Ramos (cell line): ENCODE results near the gene BUD13.
"Not testable (repeated sequence)": the region's sequence is repeated elsewhere in the genome, so short reads cannot be mapped to it uniquely, and the experiment has no call there.

Experiments
- in situ Hi-C: fragments of 300-500 bp; cut with MboI; formaldehyde crosslinking; loops from one replicate; pipeline ENCODE4 v1.14.3; 2022; ENCODE audit warnings: low sequenced_read_pairs; ENCODE audit not compliant: unreplicated experiment

The BUD13 gene

GRCh38 chr11:116771935-116772334 is 852 bp downstream of the BUD13 start:
- in situ Hi-C loops = no loop called here

DNA sequence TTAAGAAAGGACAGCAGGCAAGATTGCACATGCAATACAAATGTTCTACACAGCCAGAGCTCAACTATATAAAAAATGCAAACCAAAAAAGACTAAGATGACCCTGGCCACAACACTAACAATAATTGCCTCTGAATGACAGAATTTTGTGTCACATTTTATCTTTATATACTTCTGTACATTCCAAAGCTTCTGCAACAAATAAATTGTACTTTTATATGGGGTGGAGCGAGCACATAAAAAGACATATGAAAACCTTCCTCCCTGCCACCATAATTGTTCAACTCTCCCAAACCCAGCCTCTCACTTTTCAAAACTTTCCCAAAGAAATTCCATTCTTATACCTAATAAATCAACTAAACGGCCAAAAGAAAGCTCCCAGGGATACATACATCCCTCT is 10.7 kb downstream of the BUD13 start:
- in situ Hi-C loops = no loop called here

DNA sequence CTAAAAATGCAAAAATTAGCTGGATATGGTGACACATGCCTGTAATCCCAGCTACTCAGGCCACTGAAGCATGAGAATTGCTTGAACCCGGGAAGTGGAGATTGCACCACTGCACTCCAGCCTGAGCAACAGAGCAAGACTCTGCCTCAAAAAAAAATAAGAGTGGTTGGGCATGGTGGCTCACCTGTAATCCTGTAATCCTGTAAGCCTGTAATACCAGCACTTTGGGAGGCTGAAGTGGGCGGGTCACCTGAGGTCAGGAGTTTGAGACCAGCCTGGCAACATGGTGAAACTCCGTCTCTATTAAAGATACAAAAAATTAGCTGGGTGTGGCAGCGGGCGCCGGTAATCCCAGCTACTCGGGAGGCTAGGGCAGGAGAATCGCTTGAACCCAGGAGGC is 16.7 kb downstream of the BUD13 start:
- in situ Hi-C loops = not testable (repeated sequence)

DNA sequence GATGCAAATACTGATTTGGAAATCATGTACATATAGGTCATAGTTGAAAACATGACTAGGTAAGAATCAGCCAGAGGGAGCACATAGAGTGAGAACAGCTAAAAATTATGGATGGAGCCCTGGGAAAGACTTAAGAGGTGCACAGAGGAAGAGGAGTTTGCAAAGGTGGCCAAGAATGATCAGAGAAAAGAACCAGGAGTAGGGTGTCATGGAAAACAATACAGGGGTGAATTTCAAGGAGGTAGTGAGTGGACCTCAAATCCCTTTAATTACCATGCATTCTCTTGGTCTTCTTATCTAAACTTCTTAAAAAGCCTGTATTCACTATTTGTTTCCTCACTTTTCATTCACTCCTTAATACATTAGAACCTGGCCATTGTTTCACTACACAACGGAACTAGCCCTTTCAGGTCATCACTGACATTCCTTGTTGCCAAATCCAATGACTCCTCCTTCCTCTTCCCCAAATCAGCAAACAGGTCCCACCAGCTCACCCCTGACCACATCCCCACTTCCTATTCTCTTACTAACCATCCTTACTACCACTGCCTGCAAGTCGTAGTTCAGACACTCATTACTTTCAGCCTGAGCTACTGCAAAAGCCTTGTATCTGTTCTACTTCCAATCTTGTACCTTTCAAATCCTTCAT is 22.6 kb downstream of the BUD13 start:
- in situ Hi-C loops = no loop called here

DNA sequence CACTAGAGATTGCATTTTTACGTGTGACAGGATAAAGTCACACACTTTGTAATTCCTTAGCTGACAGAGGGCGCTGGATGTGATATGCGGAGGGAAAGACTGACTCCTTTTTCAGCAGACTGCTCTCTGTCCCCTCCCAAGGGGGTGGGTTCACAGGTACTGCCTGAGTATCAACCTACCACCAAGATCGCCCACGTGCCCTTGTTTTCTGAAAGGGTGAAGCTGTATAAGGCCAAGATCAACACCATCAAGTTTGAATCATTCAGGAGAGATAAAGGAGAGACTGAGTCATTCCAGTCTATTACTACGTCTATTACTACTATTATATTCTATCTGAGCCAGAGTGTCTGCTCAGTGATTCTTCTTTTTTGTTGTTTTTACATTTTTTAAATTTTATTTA is 30.7 kb downstream of the BUD13 start:
- in situ Hi-C loops = no loop called here

GRCh38 chr11:116740741-116741140 is 32.0 kb downstream of the BUD13 start:
- in situ Hi-C loops = no loop called here

GRCh38 chr11:116738975-116739374 is 33.8 kb downstream of the BUD13 start:
- in situ Hi-C loops = no loop called here

GRCh38 chr11:116736763-116737162 is 36.0 kb downstream of the BUD13 start:
- in situ Hi-C loops = no loop called here

DNA sequence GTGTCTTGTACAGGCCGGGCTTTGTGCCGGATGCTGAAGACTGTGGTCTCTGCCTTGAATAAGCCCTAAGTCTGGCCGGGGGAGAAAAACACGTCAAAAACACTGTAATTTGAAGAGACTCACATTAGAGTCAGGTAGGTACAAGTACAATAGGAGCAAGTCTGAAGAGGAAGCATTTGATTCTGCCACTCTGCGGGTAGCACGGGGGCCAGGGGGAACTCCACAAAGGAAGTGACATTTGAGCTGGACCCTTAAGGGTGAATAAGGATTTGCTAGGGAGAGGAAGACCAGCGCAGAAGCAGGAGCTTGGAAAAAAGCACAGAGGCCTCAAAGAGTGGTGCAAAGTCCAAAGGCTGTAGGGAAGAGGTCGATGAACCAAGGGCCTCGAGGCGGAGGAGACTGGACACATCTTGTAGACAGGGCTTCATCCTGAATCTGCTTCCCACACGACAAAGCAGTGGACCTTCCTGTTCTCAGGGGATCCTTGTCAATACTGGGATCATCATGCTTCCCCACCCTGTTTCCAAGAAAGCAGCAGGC is 38.7 kb downstream of the BUD13 start:
- in situ Hi-C loops = no loop called here

GRCh38 chr11:116733043-116733755 is 39.6 kb downstream of the BUD13 start:
- in situ Hi-C loops = no loop called here

DNA sequence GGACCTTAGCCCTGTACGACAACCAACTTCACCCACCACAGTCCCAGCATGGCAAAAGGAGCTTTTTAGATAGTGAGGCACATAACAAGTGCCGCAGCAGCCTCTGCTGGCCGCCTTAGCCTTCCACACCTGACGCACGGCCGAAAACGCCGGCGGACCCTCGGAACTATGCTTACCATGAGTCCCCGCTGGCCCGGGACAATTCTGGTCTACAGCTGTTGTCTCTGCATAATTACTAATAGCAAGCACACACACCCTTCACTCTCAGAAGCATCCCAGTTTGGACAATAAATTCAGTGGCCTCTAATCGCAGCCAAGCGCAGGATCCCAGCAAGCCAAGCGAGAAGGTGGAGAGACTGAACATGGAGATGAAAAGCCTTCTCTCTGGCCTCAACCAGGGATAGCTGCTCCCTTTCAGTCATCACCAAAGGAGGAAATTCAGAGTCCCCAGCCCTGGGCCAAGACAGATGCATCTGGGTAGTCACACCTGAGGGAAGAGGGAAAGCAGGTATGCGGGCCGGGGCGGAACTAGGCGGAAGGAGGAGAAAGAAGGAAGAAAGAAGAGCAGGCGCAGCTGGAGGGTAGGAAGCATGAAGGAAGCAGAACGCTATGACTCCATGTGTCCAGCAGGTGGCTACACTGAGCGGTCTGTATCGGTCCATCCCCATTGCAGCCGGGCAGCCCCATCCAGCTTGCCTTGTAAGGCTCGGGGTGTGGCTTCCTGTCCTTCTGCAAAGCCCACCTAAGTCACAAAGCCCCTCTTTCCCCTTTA is 40.3 kb downstream of the BUD13 start:
- in situ Hi-C loops = no loop called here

DNA sequence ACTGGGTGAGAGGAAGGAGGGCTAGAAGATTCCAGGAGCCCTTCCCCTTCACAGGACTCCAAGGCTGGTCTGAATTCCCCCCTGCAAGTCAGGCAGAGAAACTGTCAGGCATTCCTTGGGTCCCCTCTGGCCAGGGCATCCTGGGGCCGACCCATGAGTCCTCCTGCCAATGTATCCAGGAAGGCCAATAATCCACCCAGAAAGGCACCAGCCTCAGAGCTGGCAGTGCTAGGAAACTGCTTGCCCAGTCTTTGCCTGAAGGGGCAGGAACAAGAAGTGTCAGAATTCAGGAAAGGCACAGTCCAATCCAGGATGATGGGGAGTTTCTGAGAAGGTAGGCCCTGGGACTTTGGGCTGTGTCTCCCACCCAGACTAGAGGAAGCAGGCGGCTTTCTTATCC is 41.0 kb downstream of the BUD13 start:
- in situ Hi-C loops = no loop called here

DNA sequence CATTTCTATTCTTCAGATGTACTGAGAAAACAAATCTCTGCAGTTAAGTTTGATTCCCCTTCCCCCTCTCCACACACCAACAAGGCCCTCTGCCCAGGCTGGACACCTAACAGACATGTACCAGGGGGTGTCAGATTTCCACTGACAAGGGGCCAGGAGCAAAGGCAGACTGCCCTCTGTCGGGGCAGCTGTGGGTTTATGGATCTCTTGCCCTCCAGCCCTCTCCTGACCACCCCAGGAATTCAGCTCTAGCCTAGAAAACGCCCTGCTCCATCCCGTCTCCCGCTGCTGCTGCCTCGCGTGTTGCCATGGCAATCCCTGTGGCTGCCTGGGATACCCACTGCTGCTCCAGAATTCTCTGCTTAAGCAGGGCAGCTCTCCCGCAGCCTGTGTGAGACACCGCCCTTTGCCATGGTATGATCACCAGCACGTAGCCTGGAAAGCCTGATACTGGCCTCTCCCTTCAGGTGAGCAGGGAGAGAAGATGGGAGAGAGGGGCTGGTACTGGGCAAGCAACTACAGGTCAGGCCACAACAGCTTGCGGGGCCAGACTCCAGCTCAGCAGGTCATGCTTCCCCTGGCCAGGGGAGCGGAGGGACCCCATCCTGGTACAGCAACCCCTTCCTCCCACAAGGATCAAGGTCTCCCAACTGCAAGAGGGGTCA is 41.6 kb downstream of the BUD13 start:
- in situ Hi-C loops = no loop called here

DNA sequence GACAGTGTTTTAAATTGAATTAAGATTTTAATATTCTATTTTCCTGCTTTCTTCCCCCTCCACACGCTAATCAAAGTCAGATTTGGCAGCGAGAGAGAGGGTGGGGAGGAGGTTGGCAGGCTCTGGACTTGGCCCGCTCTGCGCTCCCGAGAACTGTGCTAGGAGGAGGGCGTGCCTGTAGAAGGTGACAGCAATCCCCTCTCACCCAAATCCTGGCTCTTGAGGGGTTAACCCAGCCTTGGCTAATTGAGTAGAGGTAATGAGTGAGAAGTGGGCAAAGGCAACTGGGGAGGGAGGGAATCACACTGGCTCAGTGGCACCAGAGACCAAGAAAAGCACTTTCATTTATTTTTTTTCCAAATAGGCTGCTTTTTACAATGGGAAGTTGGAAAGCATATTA is 42.2 kb downstream of the BUD13 start:
- in situ Hi-C loops = no loop called here

- in situ Hi-C loops = no loop called here
Observed at GRCh38 chr11:116730241-116730561, 42.6 kb downstream of the BUD13 start.

- in situ Hi-C loops = no loop called here
Observed at GRCh38 chr11:116729501-116730240, 43.1 kb downstream of the BUD13 start.

GRCh38 chr11:116727990-116728389 is 44.8 kb downstream of the BUD13 start:
- in situ Hi-C loops = no loop called here

- in situ Hi-C loops = no loop called here
Observed at GRCh38 chr11:116725434-116726221, 47.2 kb downstream of the BUD13 start.

GRCh38 chr11:116724813-116725212 is 48.0 kb downstream of the BUD13 start:
- in situ Hi-C loops = no loop called here
